Ascending aorta (tissue), 2 donors: ENCODE data around the gene LRRC25. TPM values are rescaled to one million over a fixed set of nuclear protein-coding genes. Genes with fewer than 3 reads are reported as not detected.
"Not testable (repeated sequence)": the region's sequence is repeated elsewhere in the genome, so short reads cannot be mapped to it uniquely, and the experiment has no call there.

Source experiments
- DNase-seq, 2 donors: peaks; one replicate each; pipeline ENCODE4 v3.0.0-alpha.2; 2019; ENCODE audit warnings: low spot score in 2 of 2
- H3K27ac ChIP-seq, 2 donors: fragments of 200-600 bp; sonication (generic); one replicate each; pipeline ENCODE4 v1.5.1; 2016 to 2017; ENCODE audit warnings: mild to moderate bottlenecking in 1 of 2
- H3K27me3 ChIP-seq: fragments of 200-600 bp; sonication (generic); one replicate; pipeline ENCODE4 v1.5.1; 2017
- H3K36me3 ChIP-seq, 2 donors: fragments of 200-600 bp; sonication (generic); one replicate each; pipeline ENCODE4 v1.5.1; 2016
- H3K4me1 ChIP-seq, 2 donors: fragments of 200-600 bp; sonication (generic); one replicate each; pipeline ENCODE4 v1.5.1; 2016 to 2017; ENCODE audit warnings: mild to moderate bottlenecking in 1 of 2
- H3K4me3 ChIP-seq, 2 donors: fragments of 200-600 bp; sonication (generic); one replicate each; pipeline ENCODE4 v1.5.1; 2016 to 2017; ENCODE audit warnings: mild to moderate bottlenecking in 1 of 2
- H3K9me3 ChIP-seq, 2 donors: fragments of 200-600 bp; sonication (generic); one replicate each; pipeline ENCODE4 v1.5.1; 2016
- intact Hi-C: fragments of 100-400 bp; cut with DNase I; formaldehyde crosslinking; loops from one replicate; pipeline ENCODE4 v1.15.1; 2023
- total RNA-seq: library from RNA; depleted of rRNA; stranded (reverse); fragments of >200 nt; gene quantifications from one replicate; pipeline ENCODE4 v1.1.0, GENCODE V29; 2016
- TF ChIP-seq, protein P1 (sequence below), 3 experiments: fragments of 200-600 bp in 2 of 3; fragments of 450-650 bp in 1 of 3; sonication (generic) in 2 of 3; IDR thresholded peaks; one replicate each; pipeline ENCODE4 v1.5.1; 2016 to 2019; ENCODE audit warnings: antibody characterized with exemption in 3 of 3, mild to moderate bottlenecking in 1 of 3, moderate library complexity in 1 of 3

Gene LRRC25
- total RNA-seq, 1 donor from 2014 or later, result 6.9 TPM

DNA sequence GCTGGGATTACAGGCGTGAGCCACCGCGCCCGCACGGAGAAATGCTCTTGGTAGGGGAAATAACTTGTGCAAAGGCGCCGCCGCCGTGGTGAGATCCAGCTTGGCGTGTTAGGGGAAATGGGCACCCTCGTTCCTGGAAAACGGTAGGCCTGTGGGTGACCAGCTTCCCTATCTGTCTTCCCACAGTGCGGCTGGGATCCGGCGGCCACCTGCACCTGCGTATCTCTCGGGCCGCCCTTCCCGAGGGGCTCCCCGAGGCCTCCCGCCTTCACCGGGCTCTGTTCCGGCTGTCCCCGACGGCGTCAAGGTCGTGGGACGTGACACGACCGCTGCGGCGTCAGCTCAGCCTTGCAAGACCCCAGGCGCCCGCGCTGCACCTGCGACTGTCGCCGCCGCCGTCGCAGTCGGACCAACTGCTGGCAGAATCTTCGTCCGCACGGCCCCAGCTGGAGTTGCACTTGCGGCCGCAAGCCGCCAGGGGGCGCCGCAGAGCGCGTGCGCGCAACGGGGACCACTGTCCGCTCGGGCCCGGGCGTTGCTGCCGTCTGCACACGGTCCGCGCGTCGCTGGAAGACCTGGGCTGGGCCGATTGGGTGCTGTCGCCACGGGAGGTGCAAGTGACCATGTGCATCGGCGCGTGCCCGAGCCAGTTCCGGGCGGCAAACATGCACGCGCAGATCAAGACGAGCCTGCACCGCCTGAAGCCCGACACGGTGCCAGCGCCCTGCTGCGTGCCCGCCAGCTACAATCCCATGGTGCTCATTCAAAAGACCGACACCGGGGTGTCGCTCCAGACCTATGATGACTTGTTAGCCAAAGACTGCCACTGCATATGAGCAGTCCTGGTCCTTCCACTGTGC lies 9.1 kb downstream of the LRRC25 start:
- peak overlapping the region; percentile 46 to 47 for H3K4me3 ChIP-seq
- peaks cover 3 to 16% of the 10 kb centered on the region in 2 donors for H3K4me1 ChIP-seq
- no peaks in the 10 kb centered on the region for H3K36me3 ChIP-seq
- no peaks in the 10 kb centered on the region for H3K9me3 ChIP-seq
- H3K27me3 ChIP-seq, result no peaks in the 10 kb centered on the region
- intact Hi-C loops, result loop anchor here (1.0 to 2.0 kb wide), 2 partner anchors 22 to 24 kb away; no protein-coding TSS in a partner anchor
- TF ChIP-seq, protein P1, sequence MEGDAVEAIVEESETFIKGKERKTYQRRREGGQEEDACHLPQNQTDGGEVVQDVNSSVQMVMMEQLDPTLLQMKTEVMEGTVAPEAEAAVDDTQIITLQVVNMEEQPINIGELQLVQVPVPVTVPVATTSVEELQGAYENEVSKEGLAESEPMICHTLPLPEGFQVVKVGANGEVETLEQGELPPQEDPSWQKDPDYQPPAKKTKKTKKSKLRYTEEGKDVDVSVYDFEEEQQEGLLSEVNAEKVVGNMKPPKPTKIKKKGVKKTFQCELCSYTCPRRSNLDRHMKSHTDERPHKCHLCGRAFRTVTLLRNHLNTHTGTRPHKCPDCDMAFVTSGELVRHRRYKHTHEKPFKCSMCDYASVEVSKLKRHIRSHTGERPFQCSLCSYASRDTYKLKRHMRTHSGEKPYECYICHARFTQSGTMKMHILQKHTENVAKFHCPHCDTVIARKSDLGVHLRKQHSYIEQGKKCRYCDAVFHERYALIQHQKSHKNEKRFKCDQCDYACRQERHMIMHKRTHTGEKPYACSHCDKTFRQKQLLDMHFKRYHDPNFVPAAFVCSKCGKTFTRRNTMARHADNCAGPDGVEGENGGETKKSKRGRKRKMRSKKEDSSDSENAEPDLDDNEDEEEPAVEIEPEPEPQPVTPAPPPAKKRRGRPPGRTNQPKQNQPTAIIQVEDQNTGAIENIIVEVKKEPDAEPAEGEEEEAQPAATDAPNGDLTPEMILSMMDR (IDR thresholded peaks at IDR 0.05), result peak; percentile 99 to 100 (median 100)
- H3K27ac ChIP-seq, result peak overlapping the region in 1 of 2 donors; percentile 19
- peak in 1 of 2 donors; percentile 87 for DNase-seq

GRCh38 chr19:18386543-18387271 lies 10.7 kb downstream of the LRRC25 start:
- peak overlapping the region in 1 of 2 donors; percentile 24 for H3K4me3 ChIP-seq
- no peaks in the 10 kb centered on the region for H3K9me3 ChIP-seq
- no peak for DNase-seq
- TF ChIP-seq, protein P1 (IDR thresholded peaks at IDR 0.05), result no peak
- no peaks in the 10 kb centered on the region for H3K36me3 ChIP-seq
- peaks cover 3 to 16% of the 10 kb centered on the region in 2 donors for H3K4me1 ChIP-seq
- intact Hi-C loops, result no loop called here
- no peak overlapping the region for H3K27ac ChIP-seq
- H3K27me3 ChIP-seq, result no peaks in the 10 kb centered on the region

DNA sequence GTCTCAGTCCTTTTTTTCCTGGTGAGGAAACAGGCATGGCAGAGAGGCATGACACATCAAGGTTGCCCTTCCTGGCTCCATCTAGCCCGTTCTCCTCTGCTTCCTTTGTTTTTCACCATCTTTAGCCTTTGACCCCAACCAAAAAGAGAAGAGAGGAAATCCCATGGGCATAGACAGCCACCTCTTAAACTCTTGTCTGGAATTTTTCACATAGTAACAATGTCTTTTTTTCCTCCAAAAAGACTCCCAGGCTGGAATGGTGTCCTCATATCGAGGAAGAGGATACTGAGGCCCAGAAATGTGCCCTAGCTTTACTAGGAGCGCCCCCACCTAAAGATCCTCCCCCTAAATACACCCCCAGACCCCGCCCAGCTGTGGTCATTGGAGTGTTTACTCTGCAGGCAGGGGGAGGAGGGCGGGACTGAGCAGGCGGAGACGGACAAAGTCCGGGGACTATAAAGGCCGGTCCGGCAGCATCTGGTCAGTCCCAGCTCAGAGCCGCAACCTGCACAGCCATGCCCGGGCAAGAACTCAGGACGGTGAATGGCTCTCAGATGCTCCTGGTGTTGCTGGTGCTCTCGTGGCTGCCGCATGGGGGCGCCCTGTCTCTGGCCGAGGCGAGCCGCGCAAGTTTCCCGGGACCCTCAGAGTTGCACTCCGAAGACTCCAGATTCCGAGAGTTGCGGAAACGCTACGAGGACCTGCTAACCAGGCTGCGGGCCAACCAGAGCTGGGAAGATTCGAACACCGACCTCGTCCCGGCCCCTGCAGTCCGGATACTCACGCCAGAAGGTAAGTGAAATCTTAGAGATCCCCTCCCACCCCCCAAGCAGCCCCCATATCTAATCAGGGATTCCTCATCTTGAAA lies 11.5 kb downstream of the LRRC25 start, which contains the start of gene GDF15:
Gene GDF15, plus strand, starts transcription at position 484 of the 868 bp plus-strand sequence. Its CDS starts 32 bp downstream, at position 516.
- Histone ChIP-seq H3K36me3 (no peaks in the 10 kb centered on the region), H3K27me3 (no peaks in the 10 kb centered on the region), H3K27ac (no peak within 1 kb of the TSS), H3K4me1 (peaks cover 3 to 18% of the 10 kb centered on the region in 2 donors), H3K4me3 (peak within 1 kb of the TSS in 1 of 2 donors; percentile 24), H3K9me3 (no peaks in the 10 kb centered on the region)
- TF ChIP-seq, protein P1 (IDR thresholded peaks at IDR 0.05), result peak; percentile 18 to 45 (median 36)
- intact Hi-C loops, result no loop called here
- DNase-seq, result peak in 1 of 2 donors; percentile 73

GRCh38 chr19:18385359-18385674 lies 12.1 kb downstream of the LRRC25 start:
- Histone ChIP-seq H3K27me3 (no peaks in the 10 kb centered on the region), H3K36me3 (no peaks in the 10 kb centered on the region), H3K4me3 (no peak overlapping the region), H3K9me3 (no peaks in the 10 kb centered on the region), H3K27ac (no peak overlapping the region), H3K4me1 (peaks cover 7 to 23% of the 10 kb centered on the region in 2 donors)
- no peak for DNase-seq
- intact Hi-C loops, result no loop called here
- TF ChIP-seq, protein P1 (IDR thresholded peaks at IDR 0.05), result no peak

DNA sequence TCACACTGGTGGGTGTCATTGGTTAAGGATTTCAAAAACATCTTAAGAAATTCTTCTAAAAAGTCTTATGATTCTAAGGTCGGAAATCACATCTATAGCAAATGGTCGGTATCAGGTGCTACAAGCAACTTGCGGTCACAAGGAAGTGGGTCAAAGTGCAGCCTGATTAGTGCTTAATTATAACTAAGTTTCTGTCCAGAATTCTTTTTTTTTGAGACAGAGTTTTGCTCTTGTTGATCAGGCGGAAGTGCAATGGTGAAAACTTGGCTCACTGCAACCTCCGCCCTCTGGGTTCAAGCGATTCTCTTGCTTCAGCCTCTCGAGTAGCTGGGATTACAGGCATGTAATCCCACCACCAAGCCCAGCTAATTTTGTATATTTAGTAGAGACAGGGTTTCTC lies 12.6 kb downstream of the LRRC25 start:
- Histone ChIP-seq H3K27ac (no peak overlapping the region), H3K27me3 (no peaks in the 10 kb centered on the region), H3K4me1 (peaks cover 7 to 26% of the 10 kb centered on the region in 2 donors), H3K4me3 (no peak overlapping the region), H3K36me3 (no peaks in the 10 kb centered on the region), H3K9me3 (no peaks in the 10 kb centered on the region)
- intact Hi-C loops, result no loop called here
- DNase-seq, result no peak
- TF ChIP-seq, protein P1 (IDR thresholded peaks at IDR 0.05), result no peak

GRCh38 chr19:18383622-18384021 lies 13.8 kb downstream of the LRRC25 start:
- H3K9me3 ChIP-seq, intact Hi-C loops, H3K27ac ChIP-seq, H3K27me3 ChIP-seq, H3K36me3 ChIP-seq, H3K4me3 ChIP-seq, DNase-seq: not testable (repeated sequence)
- peaks cover 5 to 23% of the 10 kb centered on the region in 2 donors for H3K4me1 ChIP-seq
